Measurements from ENCODE around the gene NKRF.
"Not testable (repeated sequence)": the region's sequence is repeated elsewhere in the genome, so short reads cannot be mapped to it uniquely, and the experiment has no call there.

Gene NKRF

DNA sequence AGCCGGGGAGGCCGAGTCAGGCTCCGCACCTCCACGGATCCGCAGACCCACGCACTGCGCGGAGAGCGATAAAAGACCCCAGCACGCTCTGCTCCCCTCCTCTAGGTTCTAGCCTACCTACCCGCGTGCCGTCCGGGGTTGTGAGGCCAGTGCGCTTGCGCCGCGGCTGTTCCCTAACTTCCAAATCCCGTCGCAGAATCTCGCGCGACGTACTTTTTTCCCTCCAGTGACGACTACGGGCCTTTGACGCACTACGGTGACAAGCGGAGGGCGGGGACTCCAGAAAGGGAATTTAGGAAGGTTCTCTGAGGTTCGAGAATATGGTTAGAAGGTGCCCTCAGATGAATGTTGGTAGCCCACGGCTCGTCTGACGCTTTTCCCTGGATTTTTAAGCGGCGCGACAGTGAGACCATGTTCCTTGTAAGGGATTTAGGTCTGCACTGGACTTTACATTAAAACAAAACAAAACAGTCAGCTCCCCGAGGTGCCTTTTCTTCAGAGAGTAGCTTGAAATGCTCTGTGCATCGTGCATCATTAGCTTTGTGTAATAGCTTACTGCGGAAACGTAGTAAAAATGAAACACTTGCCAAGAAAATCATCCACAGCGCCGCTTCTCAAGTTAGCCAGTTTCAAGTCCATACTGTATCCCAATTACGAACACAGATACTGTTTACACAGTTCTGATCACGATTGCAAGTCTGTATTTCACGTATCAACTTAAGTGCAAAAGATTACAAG is at the start of gene NKRF:
TSS of gene NKRF (minus strand) at position 145 of the 738 bp plus-strand sequence.
- DNase-seq = peak; percentile 95

- DNase-seq = no peak
Measured at GRCh38 chrX:119655125-119655524, 48.9 kb upstream of the NKRF start.

DNA sequence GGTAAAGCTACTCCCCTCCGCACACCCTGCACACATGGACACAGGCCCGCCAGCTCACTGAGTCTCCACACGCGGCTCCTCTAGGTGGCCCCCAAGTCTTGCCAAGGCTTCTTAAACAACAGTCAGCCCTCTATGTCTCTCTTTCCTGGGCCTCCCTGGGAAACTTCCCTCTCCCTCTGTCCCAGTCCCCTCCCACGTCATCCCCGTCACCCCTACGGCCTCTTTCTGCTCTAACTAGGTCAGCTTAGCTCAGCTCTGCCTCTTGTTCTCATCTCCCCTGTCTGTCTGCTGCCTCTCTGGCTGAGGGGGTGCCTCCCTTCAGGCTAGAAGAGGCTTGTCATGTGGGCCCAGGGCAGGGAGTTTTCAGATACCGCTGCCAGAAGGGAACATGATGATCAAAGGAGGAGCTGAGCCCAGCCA is 47.9 kb upstream of the NKRF start:
- DNase-seq = no peak

DNA sequence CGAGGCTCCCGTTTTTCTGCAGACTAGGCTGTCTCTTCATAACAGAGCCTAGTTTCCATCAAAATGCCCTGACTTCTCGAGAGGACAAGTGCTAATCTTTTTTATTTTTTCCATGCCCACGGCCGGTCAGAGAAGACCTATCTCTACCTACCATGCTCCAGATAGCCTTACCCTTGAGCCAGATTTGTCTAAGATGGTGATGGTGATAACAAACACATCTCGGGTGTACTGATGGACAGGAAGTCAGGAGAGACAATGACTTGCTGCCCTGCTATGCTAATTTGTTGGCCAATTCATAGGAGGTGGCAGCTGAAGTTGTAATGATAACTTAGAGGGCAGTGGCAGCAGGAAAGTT is 42.2 kb upstream of the NKRF start:
- DNase-seq = no peak

DNA sequence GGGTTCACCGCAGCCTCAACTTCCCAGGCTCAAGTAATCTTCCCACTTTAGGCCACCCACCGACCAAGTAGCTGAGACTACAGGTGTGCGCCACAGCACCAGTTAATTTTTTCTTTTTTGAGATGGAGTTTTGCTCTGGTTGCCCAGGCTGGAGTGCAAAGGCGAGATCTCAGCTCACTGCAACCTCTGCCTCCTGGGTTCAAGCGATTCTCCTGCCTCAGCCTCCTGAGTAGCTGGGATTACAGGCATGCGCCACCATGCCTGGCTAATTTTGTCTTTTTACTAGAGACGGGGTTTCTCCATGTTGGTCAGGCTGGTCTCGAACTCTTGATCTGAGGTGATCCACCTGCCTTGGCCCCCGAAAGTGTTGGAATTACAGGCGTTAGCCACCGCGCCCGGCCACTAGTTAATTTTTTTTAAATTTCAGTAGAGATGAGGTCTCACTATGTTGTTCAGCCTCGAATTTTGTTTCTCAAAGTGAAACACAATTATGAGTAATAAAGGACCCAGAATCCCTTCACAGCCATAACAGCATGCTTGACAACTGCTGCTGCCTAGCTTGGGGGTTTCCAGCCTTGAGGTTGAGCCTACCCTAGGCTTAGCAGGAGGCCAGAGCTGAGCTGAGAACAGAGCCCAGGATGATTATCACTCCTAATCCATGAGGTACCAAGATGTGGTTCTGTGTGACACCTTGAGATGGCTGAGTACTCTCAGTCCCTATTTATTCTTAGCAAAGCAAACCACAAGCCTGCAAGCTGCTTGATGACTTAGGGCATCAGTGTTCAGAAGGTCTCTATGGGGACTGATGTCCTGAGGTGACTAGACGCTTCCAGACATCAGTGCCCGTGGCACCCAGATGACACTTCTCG is 41.6 kb upstream of the NKRF start:
- DNase-seq = no peak

GRCh38 chrX:119647089-119647488 is 40.9 kb upstream of the NKRF start:
- no peak for DNase-seq

GRCh38 chrX:119646515-119646914 is 40.3 kb upstream of the NKRF start:
- no peak for DNase-seq

DNA sequence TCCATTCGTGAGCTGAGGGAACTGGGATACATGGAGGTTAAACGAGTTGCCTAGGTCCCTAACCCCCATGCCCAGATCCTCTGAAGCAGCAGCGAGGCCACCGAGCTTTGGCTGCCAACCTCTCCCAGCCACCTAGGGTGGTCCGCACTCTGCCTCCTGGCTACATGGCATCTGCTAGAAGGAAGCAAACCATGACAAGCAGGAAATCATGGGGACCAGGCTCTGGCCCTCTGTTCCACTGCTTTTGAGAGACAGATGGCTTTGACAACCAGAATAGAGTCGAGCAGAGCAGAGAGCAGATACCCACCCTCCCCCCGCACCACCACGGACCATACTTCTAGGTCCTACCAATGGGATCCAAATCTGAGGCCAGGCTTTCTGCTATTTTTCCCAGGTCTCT is 37.5 kb upstream of the NKRF start:
- no peak for DNase-seq

GRCh38 chrX:119640731-119641170 is 34.5 kb upstream of the NKRF start:
- DNase-seq = no peak

DNA sequence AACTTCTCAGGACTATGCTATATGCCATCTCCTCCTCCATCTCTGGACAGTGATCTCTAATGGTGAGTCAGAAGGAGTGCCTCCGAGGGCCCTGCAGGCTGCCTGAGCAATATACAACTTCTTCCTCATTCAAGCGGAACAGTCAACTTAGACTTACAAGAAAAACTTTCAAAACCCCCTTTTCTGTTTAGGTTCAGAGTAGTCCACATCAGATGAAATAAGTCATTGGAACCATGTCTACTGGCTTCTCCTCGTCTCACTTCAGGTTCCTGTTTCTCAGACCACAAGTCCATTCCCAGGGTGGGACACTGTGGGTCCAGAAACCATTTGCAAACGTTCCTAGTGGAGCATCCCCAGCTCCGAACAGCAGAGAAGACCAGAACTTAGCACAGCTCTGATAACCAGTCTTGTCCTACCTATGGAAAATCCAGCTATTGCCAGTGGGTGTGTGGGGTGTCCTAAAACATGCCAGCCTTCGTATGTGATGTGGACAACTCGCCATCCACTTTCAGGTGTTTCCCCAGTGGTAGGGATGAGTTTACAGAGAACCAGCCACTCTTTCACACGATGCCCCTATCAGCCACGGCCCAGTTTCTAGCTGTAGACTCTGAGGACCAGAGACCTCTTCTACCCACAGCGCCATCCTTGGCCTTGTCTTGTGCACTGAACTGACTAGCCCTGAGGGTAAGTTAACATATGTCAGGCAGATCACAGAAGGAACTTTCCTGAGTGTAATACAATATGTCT is 32.7 kb upstream of the NKRF start:
- no peak for DNase-seq

DNA sequence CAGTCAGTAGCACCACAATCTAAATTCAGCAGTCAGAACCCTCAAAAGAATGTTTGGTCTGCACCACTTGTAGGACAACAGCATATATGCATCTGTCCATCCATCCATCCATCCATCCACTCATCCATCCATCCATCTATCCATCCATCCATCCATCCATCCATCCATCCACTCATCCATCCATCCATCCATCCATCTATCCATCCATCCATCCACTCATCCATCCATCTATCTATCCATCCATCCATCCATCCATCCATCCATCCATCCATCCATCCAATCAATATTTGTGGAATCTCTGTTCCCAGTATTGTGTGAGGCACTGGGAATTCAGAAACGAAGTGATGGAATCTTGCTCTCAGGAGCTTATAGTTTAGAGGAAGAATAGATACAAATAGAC is 31.2 kb upstream of the NKRF start:
- not testable (repeated sequence) for DNase-seq

DNA sequence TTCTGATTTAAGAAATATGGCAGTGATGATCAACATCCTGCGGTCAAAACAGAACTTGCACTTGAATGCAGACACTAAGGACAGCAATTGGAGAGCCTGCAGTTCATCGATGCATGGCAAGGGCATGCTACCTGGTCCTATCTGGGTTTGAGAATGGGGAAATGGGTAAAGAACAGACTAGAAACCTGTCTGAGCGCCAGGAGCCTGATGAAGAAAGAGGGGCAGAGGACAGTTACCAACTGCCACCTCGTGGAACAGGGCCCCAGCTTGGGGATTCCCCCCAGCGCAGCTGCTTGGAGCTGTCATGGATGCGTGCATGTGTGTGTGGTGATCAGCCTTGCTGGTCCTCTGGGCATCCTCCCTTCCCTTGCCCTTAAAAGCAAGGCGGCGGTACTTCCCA is 30.2 kb upstream of the NKRF start:
- DNase-seq = no peak

- peak; percentile 1 for DNase-seq
Measured at GRCh38 chrX:119635799-119636198, 29.6 kb upstream of the NKRF start.

DNA sequence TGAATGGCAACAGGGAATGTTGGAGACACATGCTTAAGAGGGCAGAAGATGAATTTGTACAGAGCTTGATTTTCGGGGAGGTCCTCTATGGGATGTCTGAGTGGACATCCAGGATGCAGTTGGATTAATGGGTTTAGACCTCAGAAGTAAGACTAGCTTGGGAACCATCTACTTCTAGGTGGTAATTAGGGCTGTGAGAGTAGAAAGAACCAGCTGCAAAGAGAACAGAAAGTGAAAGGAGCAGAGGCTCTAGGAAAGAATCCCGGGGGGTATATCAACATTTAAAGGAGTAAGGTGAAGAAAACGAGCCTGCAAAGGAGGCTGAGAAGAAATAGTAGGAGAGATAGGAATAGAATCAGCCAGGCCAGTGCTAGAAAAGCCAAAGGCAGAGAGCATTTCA is 29.0 kb upstream of the NKRF start:
- DNase-seq = no peak

DNA sequence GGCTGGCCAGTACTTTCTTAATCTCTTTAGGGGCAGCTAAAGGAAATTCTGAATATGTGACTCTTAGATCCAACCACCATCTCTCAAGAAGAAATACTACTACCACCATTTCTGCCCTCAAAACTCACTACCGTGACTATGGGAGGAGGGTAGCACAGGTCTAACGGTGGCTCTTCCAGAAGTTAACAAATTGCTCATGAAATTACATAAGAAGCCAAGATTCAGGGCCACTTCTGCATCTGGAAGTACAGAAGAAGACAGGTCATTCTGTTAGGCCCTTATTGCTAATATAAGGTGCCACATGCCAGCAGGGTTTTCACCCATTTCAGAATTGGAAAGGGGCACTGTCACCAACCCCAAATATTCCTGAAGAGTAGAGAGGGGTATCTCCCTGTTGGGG is 19.6 kb upstream of the NKRF start:
- DNase-seq = no peak

GRCh38 chrX:119624951-119625668 is 18.9 kb upstream of the NKRF start:
- DNase-seq = no peak

GRCh38 chrX:119624417-119624816 is 18.2 kb upstream of the NKRF start:
- DNase-seq = no peak

GRCh38 chrX:119622356-119623232 is 16.4 kb upstream of the NKRF start:
- DNase-seq = no peak

DNA sequence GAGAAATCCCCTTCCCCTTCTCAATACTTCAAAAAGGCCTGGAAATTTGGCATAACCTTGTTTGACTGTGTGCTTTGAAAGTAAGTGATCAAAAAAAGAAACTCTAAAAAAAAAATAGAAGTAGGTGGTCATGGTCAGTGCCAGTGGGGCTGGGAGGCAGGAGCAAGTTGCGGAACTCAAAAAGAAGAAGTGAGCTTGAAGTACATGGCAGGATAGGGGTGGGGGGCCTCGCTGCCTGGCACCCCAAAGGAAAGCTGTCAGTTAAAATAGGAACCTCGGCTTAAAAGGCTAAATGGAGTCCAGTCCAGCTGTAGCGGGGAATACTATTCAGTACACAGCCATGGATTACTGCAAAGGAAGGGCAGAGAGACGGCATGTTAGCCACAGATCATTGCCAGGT is 12.2 kb upstream of the NKRF start:
- no peak for DNase-seq

DNA sequence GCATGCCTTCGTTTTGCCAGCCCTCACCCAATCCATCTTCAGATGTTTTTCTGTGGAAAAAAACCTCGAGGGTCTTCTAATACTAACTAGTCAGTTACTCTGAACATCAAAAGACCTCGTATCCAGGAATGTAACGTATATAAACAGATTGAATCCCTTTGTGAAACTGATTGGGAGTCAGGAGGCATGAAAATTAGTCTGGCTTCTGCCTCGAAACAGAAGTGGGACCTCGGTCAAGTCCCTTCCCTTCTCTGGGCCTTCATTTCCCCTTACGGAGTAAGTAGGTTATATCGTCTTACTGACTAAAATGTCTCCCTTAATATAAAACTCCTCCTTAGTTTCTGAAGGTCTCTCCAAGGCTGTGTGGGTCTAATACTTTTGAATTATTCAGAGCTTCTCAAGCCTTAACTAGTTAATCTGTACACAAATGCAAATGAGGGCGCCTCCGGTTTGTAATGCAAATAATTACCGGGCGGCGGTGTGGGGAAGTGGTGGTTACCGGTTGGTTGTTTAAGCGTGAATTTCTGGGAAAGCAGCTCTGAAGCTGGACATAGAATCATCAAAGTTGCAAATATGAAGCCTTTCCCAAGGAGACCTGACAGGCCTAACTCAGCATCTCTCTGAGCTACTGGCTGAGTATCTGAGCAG is 11.4 kb upstream of the NKRF start:
- no peak for DNase-seq

DNA sequence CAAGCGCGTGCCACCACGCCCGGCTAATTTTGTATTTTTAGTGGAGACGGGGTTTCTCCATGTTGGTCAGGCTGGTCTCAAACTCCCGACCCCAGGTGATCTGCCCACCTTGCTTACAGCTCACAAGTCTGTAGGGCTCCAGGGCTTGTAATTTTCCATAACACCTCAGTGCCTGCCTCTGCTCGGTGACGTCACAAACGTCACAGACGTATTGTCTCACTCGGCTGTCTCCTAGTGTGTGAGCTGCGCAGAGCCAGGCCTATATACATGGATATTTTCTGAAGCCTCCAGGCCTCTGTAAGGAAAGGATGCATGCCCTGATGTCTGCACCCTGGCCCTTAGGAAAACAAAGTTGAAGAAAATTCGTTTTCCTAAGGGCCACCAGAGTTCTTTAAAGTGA is 8.6 kb upstream of the NKRF start:
- no peak for DNase-seq
